ENCODE data around the gene CCDC6.

Gene CCDC6

GRCh38 chr10:59851864-59852263 lies 54.5 kb downstream of the CCDC6 start:
- DNase-seq (ENCODE audit: low read depth in 2 of 2), result no peak

GRCh38 chr10:59847888-59848287 lies 58.5 kb downstream of the CCDC6 start:
- no peak for DNase-seq (ENCODE audit: low read depth in 2 of 2)

GRCh38 chr10:59847326-59847725 lies 59.0 kb downstream of the CCDC6 start:
- no peak for DNase-seq (ENCODE audit: low read depth in 2 of 2)

GRCh38 chr10:59844436-59844835 lies 61.9 kb downstream of the CCDC6 start:
- no peak for DNase-seq (ENCODE audit: low read depth in 2 of 2)

- DNase-seq (ENCODE audit: low read depth in 2 of 2), result no peak
Observed at GRCh38 chr10:59843748-59844147, 62.6 kb downstream of the CCDC6 start.

GRCh38 chr10:59839576-59839975 lies 66.8 kb downstream of the CCDC6 start:
- no peak for DNase-seq (ENCODE audit: low read depth in 2 of 2)

- no peak for DNase-seq (ENCODE audit: low read depth in 2 of 2)
Observed at GRCh38 chr10:59838085-59838789, 68.1 kb downstream of the CCDC6 start.

- DNase-seq (ENCODE audit: low read depth in 2 of 2), result no peak
Observed at GRCh38 chr10:59833810-59834209, 72.5 kb downstream of the CCDC6 start.

GRCh38 chr10:59832506-59832905 lies 73.8 kb downstream of the CCDC6 start:
- no peak for DNase-seq (ENCODE audit: low read depth in 2 of 2)

GRCh38 chr10:59831658-59832503 lies 74.5 kb downstream of the CCDC6 start:
- DNase-seq (ENCODE audit: low read depth in 2 of 2), result no peak

GRCh38 chr10:59830601-59831259 lies 75.6 kb downstream of the CCDC6 start:
- peak in 1 of 2 donors; percentile 7 for DNase-seq (ENCODE audit: low read depth in 2 of 2)

GRCh38 chr10:59829601-59830000 lies 76.8 kb downstream of the CCDC6 start:
- no peak for DNase-seq (ENCODE audit: low read depth in 2 of 2)

- no peak for DNase-seq (ENCODE audit: low read depth in 2 of 2)
Observed at GRCh38 chr10:59829024-59829423, 77.3 kb downstream of the CCDC6 start.

GRCh38 chr10:59825932-59826331 lies 80.4 kb downstream of the CCDC6 start:
- DNase-seq (ENCODE audit: low read depth in 2 of 2), result no peak

GRCh38 chr10:59823751-59824150 lies 82.6 kb downstream of the CCDC6 start:
- no peak for DNase-seq (ENCODE audit: low read depth in 2 of 2)

- DNase-seq (ENCODE audit: low read depth in 2 of 2), result no peak
Observed at GRCh38 chr10:59823111-59823510, 83.2 kb downstream of the CCDC6 start.

GRCh38 chr10:59820471-59820870 lies 85.9 kb downstream of the CCDC6 start:
- DNase-seq (ENCODE audit: low read depth in 2 of 2), result no peak

- no peak for DNase-seq (ENCODE audit: low read depth in 2 of 2)
Observed at GRCh38 chr10:59819683-59820082, 86.7 kb downstream of the CCDC6 start.

GRCh38 chr10:59819265-59819664 lies 87.1 kb downstream of the CCDC6 start:
- DNase-seq (ENCODE audit: low read depth in 2 of 2), result no peak

- DNase-seq (ENCODE audit: low read depth in 2 of 2), result no peak
Observed at GRCh38 chr10:59817773-59818172, 88.6 kb downstream of the CCDC6 start.

GRCh38 chr10:59814878-59815277 lies 91.5 kb downstream of the CCDC6 start:
- DNase-seq (ENCODE audit: low read depth in 2 of 2), result no peak

GRCh38 chr10:59812519-59813122 lies 93.7 kb downstream of the CCDC6 start:
- DNase-seq (ENCODE audit: low read depth in 2 of 2), result no peak
